Tibial nerve (tissue), 3 donors: ENCODE measurements around the gene ALKBH1.

ENCODE experiments used
- POLR2A ChIP-seq, 2 donors: fragments of 450-650 bp; IDR thresholded peaks; one replicate each; pipeline ENCODE4 v1.6.1; 2017; ENCODE audit warnings: antibody characterized with exemption in 2 of 2, mild to moderate bottlenecking in 2 of 2, moderate library complexity in 2 of 2
- TF ChIP-seq, protein P1 (sequence below), 5 experiments: fragments of 200-600 bp in 3 of 5; fragments of 450-650 bp in 2 of 5; sonication (generic) in 3 of 5; IDR thresholded peaks; one replicate each; pipeline ENCODE4 v1.5.1; 2016 to 2019; ENCODE audit warnings: antibody characterized with exemption in 5 of 5, mild to moderate bottlenecking in 3 of 5, moderate library complexity in 2 of 5

DNA sequence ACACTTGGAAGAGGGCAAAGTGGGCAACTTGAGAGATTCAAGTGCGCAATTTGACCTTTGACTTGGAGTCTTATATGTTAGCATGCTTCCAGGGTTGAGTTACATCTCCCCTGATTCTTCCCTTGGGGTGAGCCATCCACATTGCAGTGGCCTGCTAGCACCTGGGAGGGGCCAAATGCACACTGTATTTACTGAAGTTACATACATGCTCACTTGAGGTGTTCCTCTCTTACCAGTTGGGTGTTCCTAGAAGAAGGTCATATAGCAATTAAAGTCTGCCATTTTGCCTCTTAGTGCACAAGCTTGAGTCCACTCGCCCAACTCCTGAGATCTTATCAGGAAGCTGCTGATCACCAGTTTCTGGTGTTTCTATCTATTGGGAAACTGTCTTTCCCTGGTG, 77.7 kb downstream of the ALKBH1 start:
- TF ChIP-seq, protein P1, sequence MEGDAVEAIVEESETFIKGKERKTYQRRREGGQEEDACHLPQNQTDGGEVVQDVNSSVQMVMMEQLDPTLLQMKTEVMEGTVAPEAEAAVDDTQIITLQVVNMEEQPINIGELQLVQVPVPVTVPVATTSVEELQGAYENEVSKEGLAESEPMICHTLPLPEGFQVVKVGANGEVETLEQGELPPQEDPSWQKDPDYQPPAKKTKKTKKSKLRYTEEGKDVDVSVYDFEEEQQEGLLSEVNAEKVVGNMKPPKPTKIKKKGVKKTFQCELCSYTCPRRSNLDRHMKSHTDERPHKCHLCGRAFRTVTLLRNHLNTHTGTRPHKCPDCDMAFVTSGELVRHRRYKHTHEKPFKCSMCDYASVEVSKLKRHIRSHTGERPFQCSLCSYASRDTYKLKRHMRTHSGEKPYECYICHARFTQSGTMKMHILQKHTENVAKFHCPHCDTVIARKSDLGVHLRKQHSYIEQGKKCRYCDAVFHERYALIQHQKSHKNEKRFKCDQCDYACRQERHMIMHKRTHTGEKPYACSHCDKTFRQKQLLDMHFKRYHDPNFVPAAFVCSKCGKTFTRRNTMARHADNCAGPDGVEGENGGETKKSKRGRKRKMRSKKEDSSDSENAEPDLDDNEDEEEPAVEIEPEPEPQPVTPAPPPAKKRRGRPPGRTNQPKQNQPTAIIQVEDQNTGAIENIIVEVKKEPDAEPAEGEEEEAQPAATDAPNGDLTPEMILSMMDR (IDR thresholded peaks at IDR 0.05), result no peak
- TF ChIP-seq POLR2A (IDR thresholded peaks at IDR 0.05), result no peak
